ENCODE measurements around the gene RRP15.

Gene RRP15

DNA sequence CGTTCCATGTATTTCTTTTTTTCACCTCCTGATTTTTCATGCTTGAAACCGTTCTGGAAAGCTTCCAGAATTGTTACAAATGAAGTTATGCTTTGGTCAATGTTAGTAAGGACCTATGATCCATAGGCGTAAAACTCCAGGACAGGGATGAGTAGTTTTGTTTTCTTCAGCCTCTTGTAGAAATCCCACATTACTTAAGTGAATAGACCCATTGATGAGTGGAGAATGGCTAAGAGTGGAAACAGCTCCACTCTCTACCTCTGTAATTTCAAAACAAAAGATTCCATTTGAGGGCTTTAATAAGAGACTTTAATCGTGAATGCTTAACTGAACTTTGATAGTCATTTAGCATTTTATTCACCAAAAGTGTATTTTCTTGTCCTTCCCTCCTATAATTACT is 57.0 kb downstream of the RRP15 start:
- no peak for DNase-seq

- no peak for DNase-seq
Observed at GRCh38 chr1:218344814-218345672, 60.0 kb downstream of the RRP15 start, which contains the start of gene TGFB2. Gene TGFB2, plus strand, starts transcription at chr1:218345336. Its CDS starts 1,366 bp downstream, at chr1:218346702.

- DNase-seq, result peak; percentile 59
Observed at GRCh38 chr1:218345673-218346390, 60.7 kb downstream of the RRP15 start.

GRCh38 chr1:218346391-218347204 is 61.5 kb downstream of the RRP15 start:
- DNase-seq, result peak; percentile 32

- no peak for DNase-seq
Observed at GRCh38 chr1:218347336-218347722, 62.2 kb downstream of the RRP15 start.

- DNase-seq, result no peak
Observed at GRCh38 chr1:218347723-218348627, 62.9 kb downstream of the RRP15 start.

DNA sequence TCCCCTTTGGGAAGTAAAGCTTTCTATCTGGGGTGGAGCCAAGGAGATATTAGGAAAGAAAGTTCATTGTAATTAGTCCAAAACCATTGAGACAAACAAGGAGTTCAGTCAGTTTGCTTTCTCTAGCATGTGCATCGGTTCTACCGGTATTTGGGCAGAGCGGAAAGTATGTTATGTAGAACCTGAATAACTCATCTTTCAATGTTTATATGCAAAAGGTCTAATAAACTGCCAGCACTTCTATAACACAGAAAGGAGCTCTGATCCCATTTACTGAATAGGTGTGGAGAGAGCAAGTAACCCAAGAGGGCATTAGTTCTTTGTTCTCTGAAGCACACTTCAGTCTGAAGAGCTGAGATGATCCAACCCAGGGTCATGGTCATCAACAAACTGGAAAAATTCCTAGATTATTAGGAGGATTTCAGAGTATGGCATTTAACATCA is 63.6 kb downstream of the RRP15 start:
- DNase-seq, result no peak

- no peak for DNase-seq
Observed at GRCh38 chr1:218349348-218350034, 64.4 kb downstream of the RRP15 start.

DNA sequence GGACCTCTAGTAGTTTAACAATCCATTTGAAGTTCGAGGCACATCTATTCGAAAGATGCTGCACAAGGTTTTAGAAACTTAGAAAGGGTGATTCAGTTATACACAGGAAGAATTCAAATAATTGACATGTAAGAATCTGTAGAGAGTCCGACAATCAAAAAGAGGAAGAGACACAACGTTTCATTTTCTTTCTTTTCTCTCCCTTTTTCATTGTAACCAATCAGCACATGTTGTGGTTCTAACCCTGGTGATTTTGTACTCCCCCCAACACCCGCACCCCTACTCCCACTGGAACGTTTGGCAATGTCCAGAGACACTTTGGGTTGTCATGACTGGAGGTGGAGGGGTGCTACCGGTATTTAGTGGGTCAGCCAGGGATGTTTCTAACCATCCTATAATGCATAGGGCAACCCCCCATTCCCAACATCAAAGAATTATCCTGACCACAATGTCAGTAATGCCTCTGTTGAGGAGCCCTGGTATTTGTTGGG is 65.0 kb downstream of the RRP15 start:
- DNase-seq, result no peak

DNA sequence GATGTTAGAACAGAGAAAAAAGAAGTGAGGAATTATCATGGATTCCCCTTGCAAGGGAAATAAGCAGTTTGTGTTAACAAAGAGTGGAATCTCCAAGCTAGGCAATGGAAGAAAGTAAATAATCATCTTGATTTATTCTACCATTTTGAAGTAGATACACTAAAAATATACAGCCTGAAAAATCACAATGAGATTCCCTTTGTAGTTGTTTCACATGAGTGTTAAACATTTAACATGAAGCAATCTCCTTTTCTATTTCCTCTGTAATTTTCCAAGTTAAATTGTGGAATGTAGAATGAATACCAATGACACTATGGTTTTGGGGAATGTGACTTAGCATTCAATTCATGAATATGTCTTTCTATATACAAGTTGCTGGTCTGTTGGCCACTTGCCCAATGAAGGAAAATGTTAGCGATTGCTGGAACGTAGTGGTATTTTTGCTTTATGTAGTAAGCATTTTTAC is 65.7 kb downstream of the RRP15 start:
- no peak for DNase-seq

- DNase-seq, result no peak
Observed at GRCh38 chr1:218351391-218352074, 66.4 kb downstream of the RRP15 start.

GRCh38 chr1:218352075-218352438 is 67.0 kb downstream of the RRP15 start:
- no peak for DNase-seq

GRCh38 chr1:218353656-218354055 is 68.6 kb downstream of the RRP15 start:
- DNase-seq, result no peak

- DNase-seq, result no peak
Observed at GRCh38 chr1:218355278-218355677, 70.2 kb downstream of the RRP15 start.

GRCh38 chr1:218357211-218357892 is 72.3 kb downstream of the RRP15 start:
- no peak for DNase-seq

DNA sequence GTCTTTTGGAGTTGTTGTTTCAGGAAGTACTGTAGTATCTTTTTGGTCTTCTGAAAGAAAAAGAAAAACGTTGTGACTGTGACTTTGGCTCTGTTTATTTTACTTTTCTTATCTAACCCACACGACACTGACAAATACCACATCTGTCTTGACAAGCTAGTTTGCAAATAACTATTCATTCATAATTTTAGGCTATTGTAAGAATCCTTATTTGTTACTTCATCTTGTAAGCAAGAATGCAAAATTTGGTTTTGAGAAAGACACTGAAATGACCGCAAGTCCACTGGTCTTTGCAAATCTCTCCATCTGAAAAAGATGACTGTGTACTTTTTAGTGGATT is 72.8 kb downstream of the RRP15 start:
- DNase-seq, result no peak

- peak; percentile 35 for DNase-seq
Observed at GRCh38 chr1:218361298-218362065, 76.4 kb downstream of the RRP15 start.

DNA sequence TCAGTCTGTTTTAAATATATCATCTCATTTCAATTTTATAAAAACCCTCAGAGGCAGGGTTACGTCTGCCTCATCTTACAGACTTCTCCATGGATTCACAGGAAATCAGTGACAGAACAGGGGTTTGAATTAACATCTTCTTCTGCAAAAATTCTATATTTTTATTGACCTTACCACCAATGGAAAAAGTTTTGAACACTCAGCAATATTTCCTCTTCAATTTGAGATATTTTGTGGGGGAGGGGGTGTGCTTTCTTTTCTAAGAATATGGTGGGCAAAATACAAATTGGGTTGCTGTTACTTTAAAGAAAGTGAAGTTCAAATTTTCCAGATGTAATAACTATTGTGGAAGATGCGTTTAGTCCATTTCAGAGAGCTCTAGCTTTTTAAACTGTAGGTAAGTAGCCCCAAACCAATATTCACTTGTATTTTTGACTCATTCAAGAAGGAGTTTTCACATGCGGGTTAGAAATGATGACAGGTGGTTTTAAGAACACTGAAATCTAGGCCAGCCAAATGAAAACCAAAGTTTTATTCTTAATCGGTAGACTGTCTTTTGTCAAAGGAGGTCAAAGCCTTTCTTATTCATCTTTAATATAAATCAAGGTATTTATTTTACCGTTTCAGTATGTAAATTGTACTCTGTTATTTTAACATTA is 77.5 kb downstream of the RRP15 start:
- no peak for DNase-seq

- no peak for DNase-seq
Observed at GRCh38 chr1:218363141-218363540, 78.0 kb downstream of the RRP15 start.

Data from RPMI8226 (cell line).